T follicular helper cell (primary cell): ENCODE results near the gene TRABD2A.

ENCODE experiments used
- DNase-seq: peaks from one replicate; pipeline ENCODE4 v3.0.0-alpha.2; 2020; ENCODE audit warnings: low read depth

Gene TRABD2A

DNA sequence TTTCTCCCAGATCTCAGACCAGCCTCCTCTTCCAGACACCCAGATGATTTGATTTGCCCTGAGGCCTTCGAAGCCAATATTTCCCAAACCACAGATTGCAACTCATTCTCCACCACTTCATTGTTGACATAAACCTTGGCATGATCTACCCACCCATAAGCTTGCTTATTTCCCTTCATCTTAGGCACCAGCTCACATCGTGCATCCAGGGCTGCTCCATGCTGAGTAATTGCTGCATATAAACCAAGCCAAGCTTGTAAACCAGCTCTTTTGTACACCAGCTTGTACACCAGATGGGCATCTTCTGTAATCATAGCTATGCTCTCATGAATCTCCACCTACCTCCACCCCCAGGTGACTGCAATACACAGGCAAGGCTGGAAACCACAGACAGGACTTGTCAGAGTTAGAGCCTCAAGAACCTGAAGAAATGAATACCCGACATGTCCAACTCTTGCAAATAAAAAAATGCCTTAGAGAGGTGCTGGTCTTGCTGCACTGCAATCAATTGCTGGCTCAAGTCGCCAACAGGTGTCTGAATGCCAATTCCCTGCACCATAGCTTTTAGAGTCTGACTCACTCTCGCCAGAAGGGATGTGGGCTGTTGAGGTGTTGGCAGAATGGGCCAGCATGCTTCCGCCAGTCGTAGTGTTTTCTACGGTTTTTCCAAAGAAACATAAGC lies 31.5 kb downstream of the TRABD2A start:
- DNase-seq, result no peak

DNA sequence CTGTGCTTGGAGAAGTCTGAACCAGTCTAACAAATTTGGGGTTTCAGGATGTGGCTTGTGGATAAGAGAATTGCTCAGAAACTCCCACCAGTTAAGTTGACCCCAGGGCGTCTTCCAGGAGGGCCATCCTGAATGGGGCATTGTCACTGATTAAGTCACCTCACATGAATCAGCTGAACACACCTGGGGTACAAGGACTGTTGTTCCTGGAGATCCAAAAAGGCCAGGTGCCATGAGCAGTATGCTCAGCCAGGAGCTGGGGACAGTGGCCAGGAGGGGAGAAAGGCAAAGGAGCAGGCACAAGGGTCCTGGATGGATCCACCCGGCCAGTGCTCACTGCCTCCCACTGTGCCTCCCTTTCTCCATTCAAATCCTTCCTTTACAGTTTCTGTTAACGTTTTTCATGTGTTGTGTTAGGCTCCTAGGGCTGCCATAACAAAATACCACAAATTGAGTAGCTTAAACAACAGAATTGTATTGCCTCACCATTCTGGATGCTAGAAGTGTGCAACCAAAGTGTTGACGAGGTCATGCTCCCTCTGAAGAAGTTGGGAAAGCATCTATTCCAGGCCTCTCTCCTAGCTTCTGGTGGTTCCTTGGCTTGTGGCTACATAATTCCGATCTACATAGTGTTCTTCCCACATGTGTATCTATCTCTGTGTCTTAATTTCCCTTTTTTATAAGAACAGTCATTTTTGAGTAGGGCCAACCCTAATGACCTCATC lies 33.4 kb downstream of the TRABD2A start:
- no peak for DNase-seq

- DNase-seq, result no peak
Measured at GRCh38 chr2:84846741-84847142, 34.1 kb downstream of the TRABD2A start.

DNA sequence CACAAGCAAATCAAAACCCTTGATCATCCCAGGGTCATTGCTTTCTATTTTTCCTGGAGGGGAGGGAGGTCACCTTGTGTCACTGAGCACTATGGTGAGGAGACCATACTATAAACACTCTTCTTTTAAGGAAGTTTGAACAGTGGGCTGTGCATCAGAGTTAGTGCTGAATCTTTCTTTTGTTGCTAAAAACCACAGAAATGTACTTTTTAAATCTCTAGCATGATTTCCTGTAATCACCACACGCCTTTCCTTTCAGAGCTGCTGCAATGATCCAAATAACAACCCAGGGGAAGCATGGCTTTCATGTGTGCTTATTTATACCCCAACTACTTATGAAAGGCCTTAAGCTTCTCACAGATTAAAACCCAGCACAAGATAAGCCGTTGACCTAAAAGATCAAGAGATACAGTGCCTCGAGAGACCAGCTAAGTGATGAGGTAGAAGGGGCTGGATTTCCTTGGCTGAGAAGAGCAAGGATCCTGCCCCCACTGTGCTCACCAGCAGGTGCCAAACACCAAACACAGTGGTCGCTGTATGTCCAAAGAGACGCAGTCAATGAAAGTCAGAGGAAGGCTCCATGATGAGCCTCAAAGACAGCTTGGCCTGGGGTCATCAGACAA lies 34.7 kb downstream of the TRABD2A start:
- DNase-seq, result peak; percentile 20

- no peak for DNase-seq
Measured at GRCh38 chr2:84844141-84844540, 36.7 kb downstream of the TRABD2A start.

DNA sequence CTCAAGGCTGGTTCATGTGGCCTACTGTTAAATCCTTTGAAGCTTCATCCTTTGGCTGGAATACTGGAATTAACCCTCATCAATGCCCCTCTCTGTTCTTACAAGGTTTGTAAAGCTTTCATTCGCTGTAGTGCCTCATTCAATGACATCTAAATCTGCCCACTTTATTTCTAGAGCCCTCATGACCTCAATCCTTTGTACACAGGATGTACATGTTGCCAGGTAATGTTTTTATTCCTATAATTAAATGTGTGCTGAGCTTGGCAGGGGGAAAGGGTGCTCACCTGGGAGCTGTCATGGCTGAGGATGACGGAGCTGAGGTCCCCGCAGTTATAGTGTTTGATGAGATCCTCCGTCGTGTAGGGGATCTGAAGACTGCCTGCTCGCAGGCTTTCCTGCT lies 39.3 kb downstream of the TRABD2A start:
- DNase-seq, result no peak

DNA sequence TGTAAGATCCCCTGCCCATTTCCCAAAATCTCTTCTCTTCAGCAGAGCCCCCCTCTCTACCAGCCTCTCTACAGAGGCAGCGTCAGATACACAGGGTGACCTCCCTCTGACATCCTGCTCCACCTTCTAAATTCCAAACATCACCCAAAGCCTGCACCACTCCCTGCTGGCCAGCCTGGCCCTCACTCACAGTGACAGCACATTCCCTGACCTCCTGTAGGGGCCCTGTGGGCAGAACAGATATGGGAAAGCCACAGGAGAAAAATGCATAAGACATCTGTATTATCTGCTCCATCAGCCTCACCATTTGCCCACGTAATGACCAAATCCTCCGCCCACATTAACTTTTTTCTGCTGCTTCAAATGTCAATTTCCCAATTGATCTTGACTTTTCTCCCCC lies 40.6 kb downstream of the TRABD2A start:
- no peak for DNase-seq

GRCh38 chr2:84839851-84840250 lies 41.0 kb downstream of the TRABD2A start:
- DNase-seq, result no peak

GRCh38 chr2:84838434-84839145 lies 42.3 kb downstream of the TRABD2A start:
- no peak for DNase-seq

DNA sequence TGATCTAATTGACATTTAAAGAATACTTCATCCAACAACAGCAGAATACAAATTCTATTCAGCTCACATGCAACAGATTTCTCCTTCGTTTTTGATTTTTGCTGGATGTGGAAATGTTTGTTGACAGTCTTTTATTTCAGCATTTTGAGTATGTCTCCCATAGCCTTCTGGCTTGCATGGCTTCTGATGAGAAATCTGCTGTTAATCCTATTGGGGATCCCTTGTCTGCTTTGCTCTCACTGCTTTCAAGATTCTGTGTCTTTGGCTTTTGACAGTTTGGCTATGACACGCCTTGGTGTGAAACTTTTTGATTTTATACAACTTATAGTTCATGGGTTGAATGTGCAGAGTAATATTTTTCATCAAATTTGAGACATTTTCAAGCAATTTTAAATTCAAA lies 44.7 kb downstream of the TRABD2A start:
- no peak for DNase-seq

DNA sequence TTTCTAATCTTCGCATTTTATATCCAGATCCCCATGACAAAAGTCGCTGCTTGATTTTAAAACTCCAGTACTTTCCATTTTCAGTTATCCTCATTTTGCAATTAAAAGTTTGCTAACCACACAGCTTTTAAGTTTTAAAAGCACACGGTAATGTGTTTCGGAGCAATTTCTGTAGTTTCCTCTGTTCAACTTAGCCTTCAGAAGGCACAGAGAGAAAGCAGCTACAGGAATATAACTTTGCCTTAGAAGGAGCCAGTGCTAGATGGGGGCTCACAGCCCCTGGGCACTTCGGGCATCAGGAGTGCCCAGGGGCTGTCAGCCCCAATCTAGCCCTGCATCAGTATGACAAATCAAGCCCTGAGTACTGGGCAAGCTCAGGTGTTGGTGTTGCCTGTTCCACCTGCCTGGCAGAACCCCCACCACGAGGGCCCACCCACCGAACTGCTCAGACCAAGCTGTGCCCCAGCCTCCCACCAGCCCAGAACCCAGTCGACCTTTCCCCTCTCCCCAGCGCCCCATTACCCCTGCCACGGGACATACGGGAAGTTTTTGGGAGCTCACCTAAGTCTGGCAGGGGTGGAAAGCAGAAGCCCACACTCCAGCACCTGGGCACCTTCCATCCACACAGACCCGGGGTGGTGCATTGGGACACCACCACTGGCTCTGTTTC lies 47.3 kb downstream of the TRABD2A start:
- DNase-seq, result no peak

DNA sequence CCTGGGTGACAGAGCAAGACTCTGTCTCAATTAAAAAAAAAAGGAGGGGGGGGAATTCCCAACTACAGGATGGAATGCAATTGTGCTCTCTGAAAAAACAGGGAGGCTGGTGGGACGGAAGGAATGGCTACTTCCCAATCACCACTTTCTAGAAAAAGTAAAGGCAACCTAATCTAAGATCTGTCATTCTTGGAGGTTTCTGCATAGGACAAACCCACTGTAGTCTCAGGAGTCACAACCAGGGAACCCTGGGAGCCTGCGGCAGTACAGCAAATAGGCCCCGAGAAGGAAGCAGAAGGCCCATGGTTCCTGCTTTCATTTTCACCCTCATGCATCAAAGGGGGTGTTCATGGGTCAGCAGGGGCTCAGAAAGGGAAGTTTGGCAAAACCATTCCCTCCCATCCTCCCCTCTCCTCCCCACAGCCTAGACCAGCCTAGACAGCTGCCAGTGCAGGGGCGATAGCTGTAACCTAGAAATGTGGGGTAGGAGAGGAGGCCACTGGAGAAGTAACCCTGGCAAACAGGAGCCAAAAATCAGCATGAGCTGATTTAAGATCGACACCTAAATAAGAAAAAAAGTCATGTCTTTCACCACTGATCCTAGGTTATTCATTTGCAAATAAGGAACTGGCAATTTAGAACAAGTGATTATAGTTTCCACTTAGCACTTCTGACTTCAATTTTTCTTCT lies 48.0 kb downstream of the TRABD2A start:
- no peak for DNase-seq

DNA sequence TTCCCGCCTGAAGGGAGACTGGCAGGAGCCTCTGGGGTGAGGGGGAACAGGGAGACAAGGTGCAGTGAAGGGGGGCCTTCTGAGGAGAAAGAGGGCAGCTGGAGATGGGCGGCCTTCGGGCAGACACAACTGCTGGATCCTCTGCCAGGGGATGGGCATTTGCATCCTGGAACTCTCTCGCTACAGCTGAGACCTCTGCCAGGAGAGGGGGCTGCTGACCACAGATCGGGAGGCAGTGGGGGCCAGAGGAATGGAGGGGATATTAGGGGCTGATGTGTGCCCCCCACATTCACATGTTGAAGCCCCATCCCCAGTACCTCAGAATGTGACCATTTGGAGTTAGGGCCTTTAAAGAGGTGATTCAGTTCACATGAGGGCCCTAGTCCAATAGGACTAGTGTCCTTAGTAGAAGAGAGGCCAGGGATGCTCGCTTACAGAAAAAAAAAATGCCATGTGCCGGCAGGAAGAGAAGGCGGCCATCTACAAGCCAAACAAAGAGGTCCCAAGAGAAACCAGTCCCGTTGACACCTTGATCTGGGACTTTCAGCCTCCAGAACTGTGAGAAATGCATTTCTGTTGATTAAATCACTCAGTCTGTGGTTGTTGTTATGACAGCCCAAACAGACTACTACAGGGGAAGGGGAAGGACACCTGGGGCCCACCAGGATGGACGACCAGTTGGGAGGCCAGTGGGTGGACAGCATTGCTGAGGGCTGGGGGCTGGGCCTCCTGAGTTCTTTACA lies 50.0 kb downstream of the TRABD2A start:
- no peak for DNase-seq

DNA sequence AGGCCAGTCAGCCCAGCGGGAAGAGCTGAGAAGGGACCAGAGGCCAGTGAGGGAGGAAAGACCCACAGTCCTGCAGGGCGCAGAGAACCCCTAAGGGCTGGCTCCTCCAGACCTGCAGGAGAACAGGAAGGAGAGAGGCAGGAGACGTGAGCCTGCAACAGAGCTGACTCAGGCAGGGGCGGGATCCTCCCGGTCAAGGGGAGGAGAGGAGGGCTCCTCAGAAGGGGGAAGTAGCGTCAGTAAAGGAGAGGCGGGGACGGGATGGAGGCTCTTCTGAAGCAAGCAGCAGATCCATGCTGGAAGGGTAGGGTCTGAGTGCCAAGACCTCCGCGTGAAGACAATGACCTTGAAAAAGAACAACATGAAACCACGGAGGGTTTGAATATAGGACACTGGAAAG lies 50.8 kb downstream of the TRABD2A start:
- DNase-seq, result no peak

- DNase-seq, result no peak
Measured at GRCh38 chr2:84829693-84830092, 51.2 kb downstream of the TRABD2A start.

- no peak for DNase-seq
Measured at GRCh38 chr2:84827978-84828575, 52.8 kb downstream of the TRABD2A start.

GRCh38 chr2:84823788-84824187 lies 57.1 kb downstream of the TRABD2A start:
- DNase-seq, result no peak

- no peak for DNase-seq
Measured at GRCh38 chr2:84823229-84823628, 57.7 kb downstream of the TRABD2A start.

DNA sequence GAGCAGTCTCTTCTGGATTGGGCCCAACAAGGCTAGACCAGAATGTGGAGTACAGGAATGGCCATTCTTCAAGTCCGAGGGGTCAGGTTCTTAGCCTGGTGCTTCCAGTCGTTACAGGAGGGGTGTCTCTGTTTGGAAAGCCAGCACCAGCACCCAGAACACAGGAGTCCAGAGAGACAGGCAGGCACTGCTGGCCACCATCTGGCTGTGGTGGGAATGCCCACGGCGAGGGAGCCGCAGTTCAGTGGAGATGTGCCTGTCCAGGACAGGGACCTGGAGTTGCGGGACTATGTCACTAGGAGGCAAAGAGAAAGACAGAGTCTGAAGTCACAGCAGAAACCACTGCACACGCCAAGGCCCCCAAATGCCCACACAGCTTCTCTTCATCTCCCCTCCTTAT lies 59.1 kb downstream of the TRABD2A start:
- no peak for DNase-seq

GRCh38 chr2:84817239-84817655 lies 63.6 kb downstream of the TRABD2A start:
- no peak for DNase-seq
